Measurements from ENCODE around the gene NAP1L4.

NAP1L4 gene

GRCh38 chr11:2934611-2935239, 57.4 kb downstream of the NAP1L4 start:
- H2AFZ ChIP-seq (ENCODE audit: low read length): no peak overlapping the region
- H3K27me3 ChIP-seq (ENCODE audit: insufficient read depth, low read length): no peaks in the 10 kb centered on the region
- H3F3A ChIP-seq (ENCODE audit: insufficient read depth, low read length): no peaks in the 10 kb centered on the region
- no peaks in the 10 kb centered on the region for H3K4me1 ChIP-seq (ENCODE audit: insufficient read depth, low read length, severe bottlenecking)
- TF ChIP-seq EZH2 (IDR thresholded peaks at IDR 0.05; ENCODE audit: borderline replicate concordance, low read length) (no peak), CTCF (IDR thresholded peaks at IDR 0.05; ENCODE audit: low read length) (no peak)
- no peak overlapping the region for H3K4me2 ChIP-seq (ENCODE audit: low read length)
- H3K9me3 ChIP-seq (ENCODE audit: low read length): peaks cover 13% of the 10 kb centered on the region
- H4K20me1 ChIP-seq (ENCODE audit: insufficient read depth, low read length): no peaks in the 10 kb centered on the region
- no peak overlapping the region for H3K4me3 ChIP-seq (ENCODE audit: low read depth, low read length, poor library complexity, severe bottlenecking)
- H3K27ac ChIP-seq (ENCODE audit: low read depth, low read length, poor library complexity, severe bottlenecking): no peak overlapping the region
- H3K36me3 ChIP-seq (ENCODE audit: insufficient read depth, low read length): no peaks in the 10 kb centered on the region
- H3K79me2 ChIP-seq (ENCODE audit: insufficient read depth, low read length): no peaks in the 10 kb centered on the region
- H3K9me2 ChIP-seq (ENCODE audit: low read depth, low read length): no peaks in the 10 kb centered on the region
- no peak overlapping the region for H3K9ac ChIP-seq (ENCODE audit: low read length)

GRCh38 chr11:2934021-2934550, 58.0 kb downstream of the NAP1L4 start:
- Histone ChIP-seq H3K27me3 (ENCODE audit: insufficient read depth, low read length) (no peaks in the 10 kb centered on the region), H3F3A (ENCODE audit: insufficient read depth, low read length) (no peaks in the 10 kb centered on the region), H2AFZ (ENCODE audit: low read length) (no peak overlapping the region), H3K4me1 (ENCODE audit: insufficient read depth, low read length, severe bottlenecking) (no peaks in the 10 kb centered on the region), H3K27ac (ENCODE audit: low read depth, low read length, poor library complexity, severe bottlenecking) (no peak overlapping the region), H3K4me2 (ENCODE audit: low read length) (no peak overlapping the region), H3K9ac (ENCODE audit: low read length) (no peak overlapping the region), H3K4me3 (ENCODE audit: low read depth, low read length, poor library complexity, severe bottlenecking) (no peak overlapping the region), H3K9me3 (ENCODE audit: low read length) (peaks cover 8% of the 10 kb centered on the region), H3K36me3 (ENCODE audit: insufficient read depth, low read length) (no peaks in the 10 kb centered on the region), H3K9me2 (ENCODE audit: low read depth, low read length) (no peaks in the 10 kb centered on the region), H3K79me2 (ENCODE audit: insufficient read depth, low read length) (no peaks in the 10 kb centered on the region), H4K20me1 (ENCODE audit: insufficient read depth, low read length) (no peaks in the 10 kb centered on the region)
- TF ChIP-seq CTCF (IDR thresholded peaks at IDR 0.05; ENCODE audit: low read length) (no peak), EZH2 (IDR thresholded peaks at IDR 0.05; ENCODE audit: borderline replicate concordance, low read length) (no peak)

- Histone ChIP-seq H3K27ac (ENCODE audit: low read depth, low read length, poor library complexity, severe bottlenecking) (no peak overlapping the region), H3F3A (ENCODE audit: insufficient read depth, low read length) (no peaks in the 10 kb centered on the region), H3K27me3 (ENCODE audit: insufficient read depth, low read length) (no peaks in the 10 kb centered on the region), H3K4me3 (ENCODE audit: low read depth, low read length, poor library complexity, severe bottlenecking) (no peak overlapping the region), H4K20me1 (ENCODE audit: insufficient read depth, low read length) (no peaks in the 10 kb centered on the region), H3K4me2 (ENCODE audit: low read length) (no peak overlapping the region), H3K9me2 (ENCODE audit: low read depth, low read length) (no peaks in the 10 kb centered on the region), H3K36me3 (ENCODE audit: insufficient read depth, low read length) (no peaks in the 10 kb centered on the region), H3K4me1 (ENCODE audit: insufficient read depth, low read length, severe bottlenecking) (no peaks in the 10 kb centered on the region), H3K79me2 (ENCODE audit: insufficient read depth, low read length) (no peaks in the 10 kb centered on the region), H2AFZ (ENCODE audit: low read length) (no peak overlapping the region), H3K9me3 (ENCODE audit: low read length) (peaks cover 6% of the 10 kb centered on the region), H3K9ac (ENCODE audit: low read length) (no peak overlapping the region)
- no peak for TF ChIP-seq EZH2 (IDR thresholded peaks at IDR 0.05; ENCODE audit: borderline replicate concordance, low read length)
- no peak for TF ChIP-seq CTCF (IDR thresholded peaks at IDR 0.05; ENCODE audit: low read length)
These were observed 58.6 kb downstream of the NAP1L4 start for GRCh38 chr11:2933375-2934020.

Measured in OCI-LY1 (cell line).